Panc1 (cell line): ENCODE data around the gene STRADB. TPM values are rescaled to one million over a fixed set of nuclear protein-coding genes. Genes with fewer than 3 reads are reported as not detected.

Source experiments
- ATAC-seq: fragments of 200-7000 bp; cut with Tn5 transposase; 2 replicates; pipeline ENCODE4 v1.9.1; 2020; ENCODE audit warnings: mild to moderate bottlenecking, moderate library complexity
- BruUV-seq: library from RNA; stranded (reverse); fragments of 400-500 nt; replicated peaks from 2 replicates; lab custom pipeline; 2021; lab: Mats Ljungman, UMichigan
- CTCF ChIA-PET: fragments of 300-600 bp; sonication (Branson Sonifier 250); formaldehyde crosslinking; loops from one replicate; lab custom pipeline; 2022; ENCODE audit warnings: antibody characterized with exemption; lab: Charles Lee
- POLR2A ChIA-PET: fragments of 300-600 bp; sonication (Branson Sonifier 250); formaldehyde crosslinking; loops from one replicate; lab custom pipeline; 2022; ENCODE audit warnings: antibody characterized with exemption; lab: Charles Lee
- DNase-seq: peaks from one replicate; pipeline ENCODE4 v3.0.0-alpha.2; 2010; ENCODE audit warnings: low read depth, low spot score
- H3K27ac ChIP-seq: 2 replicates; pipeline ENCODE4 v1.5.1; 2011; ENCODE audit warnings: mild to moderate bottlenecking, low read length, inconsistent platforms
- H3K27me3 ChIP-seq: fragments of 200-500 bp; sonication (Bioruptor generic); 2 replicates; pipeline ENCODE4 v1.6.0; 2014; ENCODE audit warnings: low read length, inconsistent platforms; ENCODE audit not compliant: control insufficient read depth, insufficient read depth
- H3K36me3 ChIP-seq: fragments of 200-500 bp; sonication (Bioruptor generic); 2 replicates; pipeline ENCODE4 v1.5.1; 2014; ENCODE audit warnings: inconsistent platforms, mild to moderate bottlenecking, low read length, moderate library complexity; ENCODE audit not compliant: control insufficient read depth, insufficient read depth
- H3K4me1 ChIP-seq: 2 replicates; pipeline ENCODE4 v1.5.1; 2011; ENCODE audit warnings: inconsistent platforms, mild to moderate bottlenecking, low read length, moderate library complexity; ENCODE audit not compliant: control insufficient read depth, insufficient read depth
- H3K4me3 ChIP-seq, 2 experiments: 2 replicates each; pipeline ENCODE4 v1.5.1; 2011 to 2012; ENCODE audit warnings: low read depth in 2 of 2, low read length in 2 of 2, mild to moderate bottlenecking in 2 of 2, inconsistent platforms in 1 of 2, moderate library complexity in 1 of 2
- H3K9me3 ChIP-seq: fragments of 200-500 bp; sonication (Bioruptor generic); 2 replicates; pipeline ENCODE4 v1.5.1; 2014; ENCODE audit warnings: low read depth, mild to moderate bottlenecking, inconsistent platforms, low read length, moderate library complexity; ENCODE audit not compliant: control insufficient read depth, insufficient read depth
- CTCF ChIP-seq: fragments of 450-650 bp; IDR thresholded peaks from 2 replicates; pipeline ENCODE4 v1.5.1; 2017; ENCODE audit warnings: mild to moderate bottlenecking
- POLR2AphosphoS5 ChIP-seq: IDR thresholded peaks from 2 replicates; pipeline ENCODE4 v1.6.1; 2012; ENCODE audit warnings: mild to moderate bottlenecking, low read depth, low read length, moderate library complexity
- REST ChIP-seq, 2 experiments: IDR thresholded peaks; 2 replicates each; pipeline ENCODE4 v1.6.1; 2011 to 2012; ENCODE audit warnings: low read depth in 2 of 2, control low read depth in 1 of 2, low read length in 1 of 2, mild to moderate bottlenecking in 1 of 2, moderate library complexity in 1 of 2; ENCODE audit not compliant: insufficient read depth in 1 of 2
- SIN3A ChIP-seq: IDR thresholded peaks from 2 replicates; pipeline ENCODE4 v1.6.1; 2012; ENCODE audit warnings: low read depth, mild to moderate bottlenecking, low read length, moderate library complexity, borderline replicate concordance; ENCODE audit not compliant: insufficient read depth
- TCF7L2 ChIP-seq: IDR thresholded peaks from 2 replicates; pipeline ENCODE4 v1.6.1; 2011; ENCODE audit warnings: mild to moderate bottlenecking, low read depth, low read length, inconsistent platforms
- in situ Hi-C: cut with HindIII; loops from 2 replicates; pipeline ENCODE4 v1.10.0; 2016; ENCODE audit warnings: low sequenced_read_pairs, low pct_unique_long_range_greater_than_20kb
- intact Hi-C: fragments of 100-400 bp; cut with micrococcal nuclease; formaldehyde crosslinking; loops from one replicate; pipeline ENCODE4 v1.10.0; 2022; ENCODE audit not compliant: unreplicated experiment
- total RNA-seq: library from RNA; stranded (reverse); gene quantifications from one replicate; pipeline ENCODE4 v1.2.1, GENCODE V29; 2021; ENCODE audit not compliant: unreplicated experiment

Gene STRADB
- total RNA-seq, 1 experiment from 2014 or later: 33.4 TPM

GRCh38 chr2:201517094-201517493 is 65.6 kb downstream of the STRADB start:
- BruUV-seq: no TSS peak
- ChIA-PET CTCF (no interaction called here), POLR2A (no interaction called here)
- in situ Hi-C loops (no loop called here), intact Hi-C loops (no loop called here)
- ATAC-seq (no peak), DNase-seq (no peak)
- TF ChIP-seq POLR2AphosphoS5 (no peak), SIN3A (no peak)
- no peak overlapping the region for H3K27ac ChIP-seq
- H3K4me1 ChIP-seq: no peaks in the 10 kb centered on the region
- H3K4me3 ChIP-seq: no peak overlapping the region
- no peaks in the 10 kb centered on the region for H3K36me3 ChIP-seq
- peaks cover 3% of the 10 kb centered on the region; the same call in 1 of the 2 replicates for H3K9me3 ChIP-seq
- H3K27me3 ChIP-seq: peaks cover 7% of the 10 kb centered on the region; the same call in 1 of the 2 replicates

GRCh38 chr2:201520201-201520600 is 68.7 kb downstream of the STRADB start:
- no peak for DNase-seq
- Histone ChIP-seq H3K27ac (no peak overlapping the region), H3K27me3 (peaks cover 4% of the 10 kb centered on the region; the same call in 1 of the 2 replicates), H3K9me3 (peaks cover 3% of the 10 kb centered on the region; the same call in 1 of the 2 replicates), H3K36me3 (no peaks in the 10 kb centered on the region), H3K4me3 (no peak overlapping the region), H3K4me1 (no peaks in the 10 kb centered on the region)
- intact Hi-C loops: no loop called here
- ATAC-seq: no peak
- BruUV-seq: no TSS peak
- TF ChIP-seq POLR2AphosphoS5: no peak
- TF ChIP-seq TCF7L2: no peak
- no peak for TF ChIP-seq CTCF
- TF ChIP-seq REST (IDR thresholded peaks at IDR 0.05; ENCODE audit: insufficient read depth in 1 of 2, low read depth in 2 of 2, low read length in 1 of 2): no peak
- no peak for TF ChIP-seq SIN3A
- CTCF ChIA-PET: no interaction called here
- in situ Hi-C loops: no loop called here
- POLR2A ChIA-PET: no interaction called here

GRCh38 chr2:201522965-201523364 is 71.4 kb downstream of the STRADB start:
- in situ Hi-C loops: no loop called here
- H3K4me1 ChIP-seq: no peaks in the 10 kb centered on the region
- H3K27ac ChIP-seq: no peak overlapping the region
- TF ChIP-seq REST (IDR thresholded peaks at IDR 0.05; ENCODE audit: insufficient read depth in 1 of 2, low read depth in 2 of 2, low read length in 1 of 2) (no peak), CTCF (no peak), POLR2AphosphoS5 (no peak), SIN3A (no peak), TCF7L2 (no peak)
- no TSS peak for BruUV-seq
- H3K36me3 ChIP-seq: no peaks in the 10 kb centered on the region
- ChIA-PET POLR2A (no interaction called here), CTCF (no interaction called here)
- H3K9me3 ChIP-seq: peaks cover 3% of the 10 kb centered on the region; the same call in 1 of the 2 replicates
- no peak for ATAC-seq
- H3K4me3 ChIP-seq: no peak overlapping the region
- peaks cover 4% of the 10 kb centered on the region; the same call in 1 of the 2 replicates for H3K27me3 ChIP-seq
- DNase-seq: no peak
- intact Hi-C loops: no loop called here
